Nephron progenitor cell (in vitro differentiated cells): ENCODE results near the gene CTPS1.

Experiments
- DNase-seq: peaks from one replicate; pipeline ENCODE4 v3.0.0; 2021
- H3K27ac Mint-ChIP-seq: 2 replicates; pipeline ENCODE4 v1.8.0; 2021; ENCODE audit warnings: mild to moderate bottlenecking, moderate library complexity, mixed read lengths
- H3K27me3 Mint-ChIP-seq: 2 replicates; pipeline ENCODE4 v1.8.0; 2021; ENCODE audit warnings: mild to moderate bottlenecking, low read depth, mixed read lengths; ENCODE audit not compliant: poor library complexity
- H3K36me3 Mint-ChIP-seq: 2 replicates; pipeline ENCODE4 v1.8.0; 2021; ENCODE audit warnings: low read depth, mixed read lengths
- H3K4me1 Mint-ChIP-seq: 2 replicates; pipeline ENCODE4 v1.8.0; 2021; ENCODE audit warnings: mixed read lengths
- H3K4me3 Mint-ChIP-seq: 2 replicates; pipeline ENCODE4 v1.8.0; 2021; ENCODE audit warnings: mild to moderate bottlenecking, moderate library complexity, mixed read lengths
- H3K9me3 Mint-ChIP-seq: 2 replicates; pipeline ENCODE4 v1.8.0; 2021; ENCODE audit warnings: mild to moderate bottlenecking, moderate library complexity, mixed read lengths
- TF ChIP-seq, protein P1 (sequence below): fragments of 200-600 bp; sonication (generic); IDR thresholded peaks from 2 replicates; pipeline ENCODE4 v1.5.0; 2021; ENCODE audit warnings: antibody characterized with exemption

CTPS1 gene

DNA sequence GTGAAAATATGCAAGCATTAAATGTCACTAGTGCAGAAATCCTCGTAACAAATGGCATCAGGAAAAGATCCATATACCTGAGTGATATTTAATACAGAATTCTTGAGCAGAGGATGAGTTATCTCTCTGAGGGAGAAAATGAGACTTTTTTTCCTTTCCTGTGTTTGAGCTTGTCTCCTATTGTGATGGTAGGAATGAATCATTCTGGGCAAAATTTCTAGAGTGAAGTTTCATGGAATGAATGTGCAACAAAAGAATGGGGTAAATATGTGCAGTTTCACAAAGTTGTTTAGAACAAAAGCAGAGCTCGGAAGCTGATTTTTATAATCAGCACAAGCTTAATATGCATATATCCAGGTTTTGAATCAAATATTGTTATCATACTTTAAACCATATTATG, 4.6 kb downstream of the CTPS1 start:
- Mint-ChIP-seq H3K9me3 (no peaks in the 10 kb centered on the region), H3K36me3 (peaks cover 46% of the 10 kb centered on the region), H3K27me3 (peaks cover 3% of the 10 kb centered on the region), H3K27ac (no peak overlapping the region), H3K4me1 (peaks cover 74% of the 10 kb centered on the region), H3K4me3 (no peak overlapping the region)
- TF ChIP-seq, protein P1, sequence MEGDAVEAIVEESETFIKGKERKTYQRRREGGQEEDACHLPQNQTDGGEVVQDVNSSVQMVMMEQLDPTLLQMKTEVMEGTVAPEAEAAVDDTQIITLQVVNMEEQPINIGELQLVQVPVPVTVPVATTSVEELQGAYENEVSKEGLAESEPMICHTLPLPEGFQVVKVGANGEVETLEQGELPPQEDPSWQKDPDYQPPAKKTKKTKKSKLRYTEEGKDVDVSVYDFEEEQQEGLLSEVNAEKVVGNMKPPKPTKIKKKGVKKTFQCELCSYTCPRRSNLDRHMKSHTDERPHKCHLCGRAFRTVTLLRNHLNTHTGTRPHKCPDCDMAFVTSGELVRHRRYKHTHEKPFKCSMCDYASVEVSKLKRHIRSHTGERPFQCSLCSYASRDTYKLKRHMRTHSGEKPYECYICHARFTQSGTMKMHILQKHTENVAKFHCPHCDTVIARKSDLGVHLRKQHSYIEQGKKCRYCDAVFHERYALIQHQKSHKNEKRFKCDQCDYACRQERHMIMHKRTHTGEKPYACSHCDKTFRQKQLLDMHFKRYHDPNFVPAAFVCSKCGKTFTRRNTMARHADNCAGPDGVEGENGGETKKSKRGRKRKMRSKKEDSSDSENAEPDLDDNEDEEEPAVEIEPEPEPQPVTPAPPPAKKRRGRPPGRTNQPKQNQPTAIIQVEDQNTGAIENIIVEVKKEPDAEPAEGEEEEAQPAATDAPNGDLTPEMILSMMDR = no peak
- DNase-seq = no peak

DNA sequence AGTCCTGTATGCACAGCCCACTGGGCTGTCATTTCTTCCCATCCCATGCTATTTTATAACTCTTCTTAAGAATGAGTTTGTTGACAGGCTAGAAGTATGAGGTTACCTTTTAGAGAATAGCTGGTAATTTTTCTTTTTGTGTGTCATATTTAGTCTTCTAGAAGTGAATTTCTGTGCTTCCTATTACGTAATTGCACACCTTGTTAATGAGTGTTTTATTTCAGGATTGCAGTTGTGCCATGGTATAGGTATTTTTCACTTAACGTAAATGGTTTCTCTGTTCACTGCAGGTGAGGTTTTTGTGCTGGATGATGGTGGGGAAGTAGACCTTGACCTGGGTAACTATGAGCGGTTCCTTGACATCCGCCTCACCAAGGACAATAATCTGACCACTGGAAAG, 5.0 kb downstream of the CTPS1 start:
- H3K27me3 Mint-ChIP-seq = peaks cover 3% of the 10 kb centered on the region
- H3K36me3 Mint-ChIP-seq = peaks cover 50% of the 10 kb centered on the region
- TF ChIP-seq, protein P1 = no peak
- H3K9me3 Mint-ChIP-seq = no peaks in the 10 kb centered on the region
- H3K4me3 Mint-ChIP-seq = no peak overlapping the region
- peaks cover 74% of the 10 kb centered on the region for H3K4me1 Mint-ChIP-seq
- H3K27ac Mint-ChIP-seq = no peak overlapping the region
- DNase-seq = no peak

DNA sequence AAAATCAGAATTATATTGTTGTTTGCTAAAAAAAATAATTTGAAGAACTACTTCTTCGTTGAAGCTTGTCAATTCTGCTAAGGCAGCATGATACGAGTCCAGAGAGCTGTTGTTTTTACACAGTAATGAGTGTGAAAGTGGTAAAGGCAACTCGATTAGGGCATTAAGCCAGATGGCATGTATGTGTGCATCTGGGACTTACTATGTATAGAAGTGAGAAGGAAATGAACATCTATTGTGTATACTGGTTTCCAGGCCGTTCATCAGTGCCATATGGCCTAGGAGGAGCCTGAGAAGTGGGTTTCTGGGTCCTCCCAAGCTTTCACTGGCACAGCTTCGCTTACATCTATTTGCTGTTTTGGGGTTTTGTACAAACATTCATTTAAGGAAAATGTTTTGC, 5.7 kb downstream of the CTPS1 start:
- peaks cover 57% of the 10 kb centered on the region for H3K36me3 Mint-ChIP-seq
- peaks cover 74% of the 10 kb centered on the region for H3K4me1 Mint-ChIP-seq
- H3K4me3 Mint-ChIP-seq = no peak overlapping the region
- DNase-seq = no peak
- no peaks in the 10 kb centered on the region for H3K9me3 Mint-ChIP-seq
- peaks cover 3% of the 10 kb centered on the region for H3K27me3 Mint-ChIP-seq
- TF ChIP-seq, protein P1 = no peak
- H3K27ac Mint-ChIP-seq = peak overlapping the region; percentile 80

DNA sequence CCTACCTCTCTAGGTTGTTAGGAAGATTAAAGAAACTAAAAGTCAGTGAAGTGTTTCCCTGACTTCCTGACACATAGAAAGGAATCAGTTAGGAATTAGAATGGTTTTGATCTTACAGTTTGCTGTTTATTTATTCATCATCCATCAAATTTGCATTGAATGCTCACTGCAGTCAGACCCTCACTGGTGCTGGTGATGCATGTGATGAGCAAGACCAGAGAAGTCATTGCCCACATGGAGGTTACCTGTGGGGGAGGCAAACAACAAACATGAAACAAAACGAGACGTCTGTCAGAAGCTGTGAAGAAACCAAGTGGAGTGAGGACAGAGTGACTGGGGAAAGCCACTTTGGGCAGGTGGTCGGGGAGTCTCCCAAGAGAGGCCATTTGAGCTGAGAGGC, 6.4 kb downstream of the CTPS1 start:
- TF ChIP-seq, protein P1 = no peak
- peaks cover 64% of the 10 kb centered on the region for H3K36me3 Mint-ChIP-seq
- no peak for DNase-seq
- no peaks in the 10 kb centered on the region for H3K9me3 Mint-ChIP-seq
- peaks cover 3% of the 10 kb centered on the region for H3K27me3 Mint-ChIP-seq
- H3K4me1 Mint-ChIP-seq = peaks cover 68% of the 10 kb centered on the region
- peak overlapping the region; percentile 64 for H3K4me3 Mint-ChIP-seq
- peak overlapping the region; percentile 80 for H3K27ac Mint-ChIP-seq

DNA sequence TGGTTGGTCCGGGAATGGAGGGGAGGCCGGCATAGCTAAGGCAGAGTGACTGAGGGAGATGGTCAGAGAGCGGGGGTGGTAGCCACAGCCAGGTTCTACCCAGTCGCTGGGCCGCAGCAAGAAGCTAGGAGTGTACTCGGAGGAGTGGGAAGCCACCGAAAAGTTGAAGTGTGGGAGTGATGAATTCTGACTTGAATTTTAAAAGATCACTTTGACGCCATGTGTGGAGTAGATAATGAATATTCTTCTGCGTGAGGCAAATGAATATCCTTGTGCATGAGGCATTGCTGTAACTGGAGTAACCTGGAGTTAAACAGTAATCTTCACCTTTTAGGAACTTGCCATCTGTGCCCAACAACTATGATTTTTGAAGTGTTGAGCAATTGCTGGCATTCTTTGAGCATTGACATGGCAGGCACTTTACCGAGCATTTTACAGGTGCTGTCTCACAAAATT, 6.9 kb downstream of the CTPS1 start:
- Mint-ChIP-seq H3K4me1 (peaks cover 63% of the 10 kb centered on the region), H3K4me3 (peak overlapping the region; percentile 64), H3K36me3 (peaks cover 69% of the 10 kb centered on the region), H3K27me3 (peaks cover 3% of the 10 kb centered on the region), H3K9me3 (no peaks in the 10 kb centered on the region), H3K27ac (peak overlapping the region; percentile 80)
- DNase-seq = no peak
- TF ChIP-seq, protein P1 = no peak

DNA sequence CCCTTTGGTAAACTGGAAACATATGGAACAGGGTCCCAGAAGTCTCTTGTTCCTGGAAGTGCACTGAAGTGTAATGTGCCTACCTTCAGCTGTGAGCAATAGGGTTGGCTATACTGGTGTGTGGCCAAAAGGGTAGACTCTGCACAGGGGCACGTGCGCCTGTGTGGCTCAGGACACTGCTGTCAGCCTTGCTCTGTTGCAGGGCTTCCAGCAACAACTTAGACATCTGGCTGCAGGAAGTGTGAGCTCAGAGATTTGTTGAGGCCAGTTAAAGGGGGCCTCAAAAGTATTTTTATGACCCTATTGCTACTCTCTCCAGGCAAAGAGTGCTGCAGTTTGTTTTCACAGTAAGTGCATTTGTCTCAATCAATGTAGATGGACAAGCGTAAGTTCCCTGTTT, 7.5 kb downstream of the CTPS1 start:
- H3K27ac Mint-ChIP-seq = peak overlapping the region; percentile 62
- H3K4me3 Mint-ChIP-seq = no peak overlapping the region
- TF ChIP-seq, protein P1 = no peak
- no peaks in the 10 kb centered on the region for H3K9me3 Mint-ChIP-seq
- no peak for DNase-seq
- H3K27me3 Mint-ChIP-seq = peaks cover 3% of the 10 kb centered on the region
- peaks cover 57% of the 10 kb centered on the region for H3K4me1 Mint-ChIP-seq
- peaks cover 75% of the 10 kb centered on the region for H3K36me3 Mint-ChIP-seq
